ENCODE measurements around the gene PDE6A. TPM values are rescaled to one million over a fixed set of nuclear protein-coding genes. Genes with fewer than 3 reads are reported as not detected.

The PDE6A gene
- total RNA-seq, 1 experiment from 2014 or later: 0.50 TPM

DNA sequence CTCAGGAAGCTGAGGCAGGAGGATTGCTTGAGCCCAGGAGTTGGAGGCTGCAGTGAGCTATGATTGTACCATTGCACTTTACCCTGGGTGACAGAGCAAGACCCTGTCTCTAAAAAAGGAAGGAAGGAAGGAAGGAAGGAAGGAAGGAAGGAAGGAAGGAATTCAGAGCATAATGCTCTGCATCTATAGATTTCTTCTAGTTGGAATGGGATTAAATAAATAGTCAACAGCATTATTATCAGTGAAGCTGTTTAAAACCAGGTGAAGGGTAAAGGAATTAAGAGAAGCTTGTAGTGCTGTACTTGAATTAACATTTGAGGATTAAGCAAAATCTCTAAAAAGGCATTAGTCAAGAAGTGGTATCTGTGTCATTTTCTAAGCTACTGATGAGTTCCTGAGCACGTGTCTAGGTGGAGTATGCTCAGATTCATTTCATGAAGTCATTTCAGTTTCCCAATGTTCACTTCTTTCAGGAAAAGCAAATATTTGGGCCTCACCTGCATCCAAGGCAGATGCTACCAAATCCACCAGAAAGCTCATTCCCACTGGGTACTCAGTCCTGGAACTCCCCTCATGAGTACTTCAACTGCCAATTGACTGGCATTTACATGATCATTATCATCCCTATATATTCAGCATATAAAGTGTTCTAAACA, 8.4 kb downstream of the PDE6A start:
- no peak for DNase-seq
- peaks cover 44% of the 10 kb centered on the region for H3F3A ChIP-seq (ENCODE audit: insufficient read depth, low read depth)
- H3K79me2 ChIP-seq (ENCODE audit: low read depth): no peaks in the 10 kb centered on the region
- ChIA-PET POLR2A (ENCODE audit: unreplicated experiment) (interaction anchor here (0.6 kb wide), 1 partner anchor 39 kb away, joined by 4 read pairs; no protein-coding TSS in a partner anchor), CTCF (interaction anchor here (0.6 to 1.2 kb wide), 4 partner anchors 24 to 55 kb away, joined by 3 to 5 read pairs (median 4); partner anchors contain the start of gene SLC26A2)
- H3K4me3 ChIP-seq: no peak overlapping the region
- peaks cover 59% of the 10 kb centered on the region for H3K4me1 ChIP-seq (replicated peaks; ENCODE audit: insufficient read depth)
- no peaks in the 10 kb centered on the region for H4K20me1 ChIP-seq (ENCODE audit: insufficient read depth)
- no peak for TF ChIP-seq EZH2 (IDR thresholded peaks at IDR 0.05; ENCODE audit: low read depth)
- TF ChIP-seq, protein P1, sequence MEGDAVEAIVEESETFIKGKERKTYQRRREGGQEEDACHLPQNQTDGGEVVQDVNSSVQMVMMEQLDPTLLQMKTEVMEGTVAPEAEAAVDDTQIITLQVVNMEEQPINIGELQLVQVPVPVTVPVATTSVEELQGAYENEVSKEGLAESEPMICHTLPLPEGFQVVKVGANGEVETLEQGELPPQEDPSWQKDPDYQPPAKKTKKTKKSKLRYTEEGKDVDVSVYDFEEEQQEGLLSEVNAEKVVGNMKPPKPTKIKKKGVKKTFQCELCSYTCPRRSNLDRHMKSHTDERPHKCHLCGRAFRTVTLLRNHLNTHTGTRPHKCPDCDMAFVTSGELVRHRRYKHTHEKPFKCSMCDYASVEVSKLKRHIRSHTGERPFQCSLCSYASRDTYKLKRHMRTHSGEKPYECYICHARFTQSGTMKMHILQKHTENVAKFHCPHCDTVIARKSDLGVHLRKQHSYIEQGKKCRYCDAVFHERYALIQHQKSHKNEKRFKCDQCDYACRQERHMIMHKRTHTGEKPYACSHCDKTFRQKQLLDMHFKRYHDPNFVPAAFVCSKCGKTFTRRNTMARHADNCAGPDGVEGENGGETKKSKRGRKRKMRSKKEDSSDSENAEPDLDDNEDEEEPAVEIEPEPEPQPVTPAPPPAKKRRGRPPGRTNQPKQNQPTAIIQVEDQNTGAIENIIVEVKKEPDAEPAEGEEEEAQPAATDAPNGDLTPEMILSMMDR (conservative IDR thresholded peaks at IDR 0.05): no peak
- H3K36me3 ChIP-seq (ENCODE audit: low read depth): no peaks in the 10 kb centered on the region
- no TSS peak for BruUV-seq (replicated peaks)
- intact Hi-C loops (cut with micrococcal nuclease; ENCODE audit: unreplicated experiment): no loop called here
- no peaks in the 10 kb centered on the region for H3K27me3 ChIP-seq (ENCODE audit: insufficient read depth, low read depth)
- no peaks in the 10 kb centered on the region for H3K9me2 ChIP-seq (ENCODE audit: insufficient read depth)
- no peak overlapping the region; the same call in 1 of the 2 replicates for H3K4me2 ChIP-seq
- no peaks in the 10 kb centered on the region for H3K9me3 ChIP-seq (ENCODE audit: insufficient read depth, low read depth)
- H3K27ac ChIP-seq: peak overlapping the region; percentile 99
- no peak overlapping the region for H2AFZ ChIP-seq

DNA sequence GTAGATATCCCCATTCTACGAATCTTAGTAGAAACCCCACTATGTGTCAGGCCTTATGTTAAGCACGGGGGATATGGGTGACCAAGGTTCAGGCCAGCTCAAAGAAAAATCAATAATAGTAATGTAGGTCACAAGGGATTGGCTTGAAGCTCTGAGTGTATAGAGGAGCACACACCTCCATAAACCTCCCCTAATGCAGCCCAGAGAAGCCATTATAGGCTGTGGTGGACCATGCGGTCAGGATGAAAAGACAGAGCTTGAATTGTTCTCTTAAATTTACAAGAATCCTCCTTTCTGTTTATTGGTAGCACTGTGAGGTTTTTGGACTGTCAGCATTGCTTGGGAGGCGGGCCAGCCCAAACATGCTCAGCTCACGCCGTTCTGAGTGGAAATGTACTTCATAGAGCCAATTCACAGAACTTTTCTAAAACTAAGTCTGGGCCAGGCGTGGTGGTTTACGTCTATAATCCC, 9.1 kb downstream of the PDE6A start:
- no TSS peak for BruUV-seq (replicated peaks)
- H3K4me1 ChIP-seq (replicated peaks; ENCODE audit: insufficient read depth): peaks cover 52% of the 10 kb centered on the region
- no peak overlapping the region for H3K4me3 ChIP-seq
- H2AFZ ChIP-seq: no peak overlapping the region
- POLR2A ChIA-PET (ENCODE audit: unreplicated experiment): no interaction called here
- H3K9me3 ChIP-seq (ENCODE audit: insufficient read depth, low read depth): no peaks in the 10 kb centered on the region
- DNase-seq: no peak
- no peak overlapping the region for H3K4me2 ChIP-seq
- H3K36me3 ChIP-seq (ENCODE audit: low read depth): no peaks in the 10 kb centered on the region
- no peak for TF ChIP-seq EZH2 (IDR thresholded peaks at IDR 0.05; ENCODE audit: low read depth)
- TF ChIP-seq, protein P1 (conservative IDR thresholded peaks at IDR 0.05): no peak
- H3K27ac ChIP-seq: no peak overlapping the region
- no peaks in the 10 kb centered on the region for H3K9me2 ChIP-seq (ENCODE audit: insufficient read depth)
- intact Hi-C loops (cut with micrococcal nuclease; ENCODE audit: unreplicated experiment): no loop called here
- H3K27me3 ChIP-seq (ENCODE audit: insufficient read depth, low read depth): no peaks in the 10 kb centered on the region
- CTCF ChIA-PET: interaction anchor here (0.6 to 1.2 kb wide), 3 partner anchors 25 to 55 kb away, joined by 3 to 5 read pairs (median 4); partner anchors contain the start of gene SLC26A2
- H3F3A ChIP-seq (ENCODE audit: insufficient read depth, low read depth): peaks cover 39% of the 10 kb centered on the region
- no peaks in the 10 kb centered on the region for H3K79me2 ChIP-seq (ENCODE audit: low read depth)
- H4K20me1 ChIP-seq (ENCODE audit: insufficient read depth): no peaks in the 10 kb centered on the region

DNA sequence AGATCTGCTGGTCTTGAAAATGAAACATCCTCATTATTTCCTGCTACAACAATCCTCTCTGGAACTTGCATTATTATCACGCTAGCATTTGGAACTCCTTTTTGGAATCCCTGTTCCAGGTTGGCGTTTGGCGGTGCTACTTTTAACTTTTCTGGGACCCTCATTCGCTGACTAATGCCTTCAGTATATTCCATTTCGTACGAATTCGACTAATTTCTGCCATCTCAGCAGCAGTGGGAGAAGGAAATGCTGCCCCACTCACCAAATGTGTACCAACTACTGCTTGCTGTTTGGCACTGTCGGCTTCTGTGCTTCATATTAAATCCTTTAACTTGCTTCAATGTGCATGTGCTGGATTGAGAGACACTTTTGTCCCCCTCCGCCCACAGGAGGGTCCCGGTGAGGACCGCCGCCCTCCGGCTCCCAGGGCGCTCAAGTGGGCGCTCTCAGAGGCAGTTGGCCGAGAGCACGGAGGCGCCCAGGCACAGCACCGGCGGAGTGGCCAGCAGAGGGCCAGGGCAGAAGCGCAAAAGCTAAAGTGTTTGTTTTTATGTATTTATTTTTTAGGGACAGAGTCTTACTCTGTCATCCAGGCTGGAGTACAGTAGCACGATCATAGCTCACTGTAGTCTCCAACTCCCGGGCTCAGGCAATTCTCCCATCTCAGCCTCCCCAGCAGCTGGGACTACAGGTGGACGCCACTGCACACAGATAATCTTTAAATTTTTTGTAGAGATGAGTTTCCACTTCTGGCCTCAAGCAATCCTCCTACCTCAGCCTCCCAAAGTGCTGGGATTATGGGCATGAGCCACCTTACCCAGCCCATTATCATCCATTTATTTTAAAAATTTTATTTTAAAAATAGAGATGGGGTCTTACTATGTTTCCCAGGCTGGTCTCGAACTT, 11.9 kb downstream of the PDE6A start:
- CTCF ChIA-PET: interaction anchor here (0.6 to 1.1 kb wide), 5 partner anchors 15 to 458 kb away, joined by 3 to 5 read pairs (median 4); no protein-coding TSS in a partner anchor
- H3F3A ChIP-seq (ENCODE audit: insufficient read depth, low read depth): peaks cover 13% of the 10 kb centered on the region
- peaks cover 27% of the 10 kb centered on the region for H3K4me1 ChIP-seq (replicated peaks; ENCODE audit: insufficient read depth)
- intact Hi-C loops (cut with micrococcal nuclease; ENCODE audit: unreplicated experiment): loop anchor here (2.0 kb wide), 2 partner anchors 58 to 80 kb away; no protein-coding TSS in a partner anchor
- POLR2A ChIA-PET (ENCODE audit: unreplicated experiment): no interaction called here
- no peaks in the 10 kb centered on the region for H3K36me3 ChIP-seq (ENCODE audit: low read depth)
- peak overlapping the region; percentile 88 for H3K4me2 ChIP-seq
- H3K27me3 ChIP-seq (ENCODE audit: insufficient read depth, low read depth): no peaks in the 10 kb centered on the region
- no peaks in the 10 kb centered on the region for H3K9me2 ChIP-seq (ENCODE audit: insufficient read depth)
- no peaks in the 10 kb centered on the region for H3K9me3 ChIP-seq (ENCODE audit: insufficient read depth, low read depth)
- H3K27ac ChIP-seq: no peak overlapping the region
- peak overlapping the region; percentile 90 for H2AFZ ChIP-seq
- peak in 1 of 2 experiments; percentile 59 for DNase-seq
- BruUV-seq (replicated peaks): TSS peak; percentile 33
- H3K4me3 ChIP-seq: peak overlapping the region; percentile 57
- TF ChIP-seq, protein P1 (conservative IDR thresholded peaks at IDR 0.05): peak; percentile 61
- TF ChIP-seq EZH2 (IDR thresholded peaks at IDR 0.05; ENCODE audit: low read depth): no peak
- H4K20me1 ChIP-seq (ENCODE audit: insufficient read depth): no peaks in the 10 kb centered on the region
- H3K79me2 ChIP-seq (ENCODE audit: low read depth): no peaks in the 10 kb centered on the region
